DND-41 (cell line): Measurements from ENCODE around the gene RND1.
A peak's percentile ranks its signal among the peaks of the same experiment; 100 is the strongest.

ENCODE experiments used
- EZH2 ChIP-seq: IDR thresholded peaks from 3 replicates; pipeline ENCODE4 v1.6.1; 2012; ENCODE audit warnings: borderline replicate concordance, low read depth, mild to moderate bottlenecking, moderate library complexity, low read length, inconsistent platforms; ENCODE audit not compliant: severe bottlenecking
- TF ChIP-seq, protein P1 (sequence below): IDR thresholded peaks from 2 replicates; pipeline ENCODE4 v1.5.1; 2012; ENCODE audit warnings: borderline replicate concordance, low read length, moderate library complexity, mild to moderate bottlenecking; ENCODE audit not compliant: poor library complexity, severe bottlenecking; ENCODE audit errors: extremely low read depth

DNA sequence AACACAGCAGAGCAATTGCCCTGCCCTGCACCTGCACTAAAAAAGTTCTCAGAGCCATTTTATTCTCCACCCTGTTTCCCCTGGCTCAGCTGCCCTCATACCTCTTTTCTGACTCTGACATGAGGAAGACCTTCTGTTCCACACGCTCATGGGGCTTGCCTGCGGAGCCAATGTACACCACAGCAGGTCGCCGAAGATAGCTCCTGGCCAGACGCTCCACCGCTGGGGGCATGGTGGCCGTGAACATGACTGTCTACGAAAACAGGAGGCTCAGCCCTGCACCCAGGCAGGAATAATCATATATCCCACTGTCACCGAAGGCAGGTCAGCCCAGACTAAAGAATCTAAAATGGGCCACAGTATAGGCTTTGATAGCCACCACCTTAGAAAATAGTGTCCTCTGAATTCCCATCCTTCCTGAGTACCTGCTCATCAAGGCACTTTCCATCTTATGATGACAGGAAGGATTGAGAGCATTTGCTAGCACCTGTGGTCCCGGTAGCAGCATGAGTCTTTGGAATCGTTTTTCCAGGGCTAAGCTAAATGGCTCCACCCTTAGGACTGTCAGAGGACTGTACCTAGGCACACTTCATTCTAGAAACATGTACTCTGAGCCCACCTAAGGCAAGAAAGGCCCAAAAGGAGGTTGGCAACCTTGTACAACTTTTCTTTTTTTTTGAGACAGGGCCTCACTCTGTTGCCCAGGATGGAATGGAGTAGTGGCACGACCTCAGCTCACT, 33.2 kb downstream of the RND1 start:
- TF ChIP-seq, protein P1, sequence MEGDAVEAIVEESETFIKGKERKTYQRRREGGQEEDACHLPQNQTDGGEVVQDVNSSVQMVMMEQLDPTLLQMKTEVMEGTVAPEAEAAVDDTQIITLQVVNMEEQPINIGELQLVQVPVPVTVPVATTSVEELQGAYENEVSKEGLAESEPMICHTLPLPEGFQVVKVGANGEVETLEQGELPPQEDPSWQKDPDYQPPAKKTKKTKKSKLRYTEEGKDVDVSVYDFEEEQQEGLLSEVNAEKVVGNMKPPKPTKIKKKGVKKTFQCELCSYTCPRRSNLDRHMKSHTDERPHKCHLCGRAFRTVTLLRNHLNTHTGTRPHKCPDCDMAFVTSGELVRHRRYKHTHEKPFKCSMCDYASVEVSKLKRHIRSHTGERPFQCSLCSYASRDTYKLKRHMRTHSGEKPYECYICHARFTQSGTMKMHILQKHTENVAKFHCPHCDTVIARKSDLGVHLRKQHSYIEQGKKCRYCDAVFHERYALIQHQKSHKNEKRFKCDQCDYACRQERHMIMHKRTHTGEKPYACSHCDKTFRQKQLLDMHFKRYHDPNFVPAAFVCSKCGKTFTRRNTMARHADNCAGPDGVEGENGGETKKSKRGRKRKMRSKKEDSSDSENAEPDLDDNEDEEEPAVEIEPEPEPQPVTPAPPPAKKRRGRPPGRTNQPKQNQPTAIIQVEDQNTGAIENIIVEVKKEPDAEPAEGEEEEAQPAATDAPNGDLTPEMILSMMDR, result peak; percentile 7
- no peak for TF ChIP-seq EZH2
